T-cell (primary cell): ENCODE data around the gene RHOT2. TPM values are rescaled to one million over a fixed set of nuclear protein-coding genes. Genes with fewer than 3 reads are reported as not detected.
A peak's percentile ranks its signal among the peaks of the same experiment; 100 is the strongest.

Source experiments
- ATAC-seq, 4 experiments: fragments of 200-7000 bp in 3 of 4; fragments of 150-1000 bp in 1 of 4; cut with Tn5 transposase; replicated peaks in 1 of 4; 1 replicate in 3 of 4; 2 replicates in 1 of 4; pipeline ENCODE4 v1.10.0; 2021; ENCODE audit warnings: moderate library complexity in 3 of 4, mild to moderate bottlenecking in 2 of 4, moderate number of reproducible peaks in 1 of 4
- CTCF ChIA-PET, 2 donors: fragments of 300-600 bp; sonication (Branson Sonifier 250); formaldehyde crosslinking; loops; one replicate each; lab custom pipeline; 2022; ENCODE audit warnings: antibody characterized with exemption in 2 of 2; lab: Charles Lee
- POLR2A ChIA-PET, 2 donors: fragments of 300-600 bp; sonication (Branson Sonifier 250); formaldehyde crosslinking; loops; one replicate each; lab custom pipeline; 2022; ENCODE audit warnings: antibody characterized with exemption in 2 of 2; lab: Charles Lee
- DNase-seq, 35 experiments: peaks; one replicate each; pipeline versions ENCODE4 v3.0.0 to v3.0.0-alpha.2; 2013 to 2023
- H3K27ac ChIP-seq: one replicate; pipeline ENCODE4 v1.5.1; 2013; ENCODE audit warnings: low read length
- H3K27me3 ChIP-seq, 2 experiments: replicated peaks in 1 of 2; 1 replicate in 1 of 2; 2 replicates in 1 of 2; pipeline versions ENCODE4 v1.6.1 to v1.7.0; 2013; ENCODE audit warnings: low read length in 1 of 2, mixed read lengths in 1 of 2; ENCODE audit not compliant: control insufficient read depth in 2 of 2, insufficient read depth in 2 of 2; ENCODE audit errors: extremely low read depth in 1 of 2
- H3K36me3 ChIP-seq, 2 donors: 1 replicate in 1 of 2; 2 replicates in 1 of 2; pipeline versions ENCODE4 v1.6.1 to v1.7.0; 2013; ENCODE audit warnings: low read length in 1 of 2; ENCODE audit not compliant: control insufficient read depth in 2 of 2, insufficient read depth in 1 of 2; ENCODE audit errors: extremely low read depth in 1 of 2
- H3K4me1 ChIP-seq, 2 experiments: 1 replicate in 1 of 2; 2 replicates in 1 of 2; pipeline versions ENCODE4 v1.6.1 to v1.7.0; 2013; ENCODE audit warnings: low read length in 2 of 2, mixed read lengths in 1 of 2; ENCODE audit not compliant: insufficient read depth in 2 of 2, control insufficient read depth in 1 of 2; ENCODE audit errors: extremely low read depth in 1 of 2
- H3K4me3 ChIP-seq, 2 donors: 1 replicate in 1 of 2; 2 replicates in 1 of 2; pipeline versions ENCODE4 v1.5.1 to v1.7.0; 2013; ENCODE audit warnings: mild to moderate bottlenecking in 2 of 2, low read length in 1 of 2, moderate library complexity in 1 of 2; ENCODE audit not compliant: control insufficient read depth in 1 of 2; ENCODE audit errors: extremely low read depth in 1 of 2
- H3K9me3 ChIP-seq: 2 replicates; pipeline ENCODE4 v1.7.0; 2013
- H3K27ac Mint-ChIP-seq, 2 donors: one replicate each; pipeline ENCODE4 v1.8.0; 2020 to 2021; ENCODE audit warnings: mild to moderate bottlenecking in 2 of 2, mixed read lengths in 2 of 2
- H3K27me3 Mint-ChIP-seq, 2 donors: one replicate each; pipeline ENCODE4 v1.8.0; 2021 to 2022; ENCODE audit warnings: mixed read lengths in 2 of 2
- H3K36me3 Mint-ChIP-seq: one replicate; pipeline ENCODE4 v1.8.0; 2021; ENCODE audit warnings: mixed read lengths
- H3K4me1 Mint-ChIP-seq, 3 donors: one replicate each; pipeline ENCODE4 v1.8.0; 2020 to 2022; ENCODE audit warnings: mixed read lengths in 3 of 3, mild to moderate bottlenecking in 1 of 3
- H3K4me3 Mint-ChIP-seq, 3 donors: one replicate each; pipeline ENCODE4 v1.8.0; 2020 to 2022; ENCODE audit warnings: mild to moderate bottlenecking in 3 of 3, mixed read lengths in 3 of 3, moderate library complexity in 3 of 3
- H3K9me3 Mint-ChIP-seq, 3 donors: one replicate each; pipeline ENCODE4 v1.8.0; 2020 to 2022; ENCODE audit warnings: mixed read lengths in 3 of 3
- WGBS: methylation state at CpG from one replicate; pipeline ENCODE4 v1.1.5; 2013; ENCODE audit warnings: missing lambda C conversion rate; ENCODE audit not compliant: insufficient coverage; 5-methylcytosine and 5-hydroxymethylcytosine counted together
- total RNA-seq, 35 experiments: library from RNA in 6 of 35; stranded (reverse) in 6 of 35; fragments of 120-200 nt in 1 of 35; gene quantifications; one replicate each; pipeline versions ENCODE4 v1.2.1 to v1.2.4 and lab custom pipeline; 2013 to 2026

Gene RHOT2
- total RNA-seq, 5 donors from 2014 or later (not counting 1 experiment from before 2014, with no cell fraction given), result 181 to 320 (median 286) TPM

- no peaks in the 10 kb centered on the region for H3K27me3 ChIP-seq
- H3K27ac ChIP-seq, result peak within 1 kb of the TSS; percentile 78
- Mint-ChIP-seq H3K27ac (peak within 1 kb of the TSS; percentile 97 to 98), H3K36me3 (no peaks in the 10 kb centered on the region), H3K4me3 (peak within 1 kb of the TSS; percentile 94 to 99 (median 95)), H3K27me3 (peaks cover 0 to 3% of the 10 kb centered on the region in 2 donors), H3K9me3 (no peaks in the 10 kb centered on the region), H3K4me1 (peaks cover 7 to 8% (median 8%) of the 10 kb centered on the region in 3 donors)
- peak within 1 kb of the TSS; percentile 87 to 96 for H3K4me3 ChIP-seq
- ChIA-PET POLR2A (no interaction called here), CTCF (interaction anchor here in 1 of 2 donors (1.1 to 1.2 kb wide), 2 partner anchors 48 to 57 kb away, joined by 3 read pairs; no protein-coding TSS in a partner anchor)
- no peaks in the 10 kb centered on the region for H3K9me3 ChIP-seq
- DNase-seq (peak; percentile 87 to 96 (median 92)), ATAC-seq (peak; percentile 85 to 88 (median 87))
- peaks cover 9 to 40% of the 10 kb centered on the region in 2 experiments for H3K4me1 ChIP-seq
- H3K36me3 ChIP-seq, result peaks cover 5 to 9% of the 10 kb centered on the region in 2 donors
- under 1% methylated on average over 90 of the region's 91 CpGs for whole genome bisulfite sequencing
Observed at GRCh38 chr16:636206-637080, 31.5 kb upstream of the RHOT2 start, which contains the start of gene METTL26. Gene METTL26 (minus strand): TSS chr16:636305. CDS start chr16:636290, 15 bp downstream.

- CTCF ChIA-PET, result interaction anchor here in 1 of 2 donors (1.1 kb wide), 1 partner anchor 49 kb away, joined by 3 read pairs; no protein-coding TSS in a partner anchor
- POLR2A ChIA-PET, result no interaction called here
- Histone ChIP-seq H3K36me3 (peaks cover 5 to 9% of the 10 kb centered on the region in 2 donors), H3K27ac (no peak overlapping the region), H3K4me1 (peaks cover 9 to 42% of the 10 kb centered on the region in 2 experiments), H3K4me3 (peak overlapping the region; percentile 87 to 96), H3K9me3 (no peaks in the 10 kb centered on the region), H3K27me3 (no peaks in the 10 kb centered on the region)
- H3K27me3 Mint-ChIP-seq, result peaks cover 0 to 3% of the 10 kb centered on the region in 2 donors
- no peaks in the 10 kb centered on the region for H3K36me3 Mint-ChIP-seq
- peak; percentile 55 to 68 (median 64) for ATAC-seq
- peaks cover 7 to 8% (median 8%) of the 10 kb centered on the region in 3 donors for H3K4me1 Mint-ChIP-seq
- 31% methylated on average over 40 of the region's 53 CpGs for WGBS
- H3K27ac Mint-ChIP-seq, result peak overlapping the region in 1 of 2 donors; percentile 97
- H3K4me3 Mint-ChIP-seq, result peak overlapping the region; percentile 94 to 99 (median 95)
- DNase-seq, result peak in 32 of 35 experiments; percentile 29 to 90 (median 81)
- no peaks in the 10 kb centered on the region for H3K9me3 Mint-ChIP-seq
Observed at GRCh38 chr16:637081-638018, 30.6 kb upstream of the RHOT2 start.

DNA sequence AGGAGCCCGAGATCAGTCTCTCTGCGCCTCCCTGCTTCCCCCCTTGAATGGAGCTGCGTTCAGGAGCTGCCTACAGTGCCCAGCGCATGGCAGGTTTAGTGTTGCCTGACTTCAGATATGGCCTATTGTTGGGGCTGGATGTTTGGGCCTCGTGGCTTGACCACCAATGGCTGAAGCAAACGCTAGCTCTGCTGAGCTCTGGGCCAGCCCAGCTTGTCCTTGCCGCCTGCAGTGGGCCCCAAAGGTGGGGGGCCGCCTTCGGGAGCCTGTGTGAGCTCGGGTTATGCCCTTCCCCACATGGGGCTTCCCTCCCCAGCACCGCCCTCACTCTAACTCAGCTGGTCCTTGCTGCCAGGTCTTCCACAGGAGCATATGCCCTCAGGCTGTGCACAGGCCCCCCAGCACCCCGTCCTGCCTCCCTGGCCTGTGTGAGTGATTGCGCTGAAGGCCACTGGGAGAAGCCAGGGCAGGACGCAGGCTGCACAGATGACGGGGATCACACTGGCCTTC is 29.8 kb upstream of the RHOT2 start:
- H3K4me1 ChIP-seq, result peaks cover 9 to 49% of the 10 kb centered on the region in 2 experiments
- H3K4me1 Mint-ChIP-seq, result peaks cover 7 to 13% (median 13%) of the 10 kb centered on the region in 3 donors
- POLR2A ChIA-PET, result no interaction called here
- H3K4me3 ChIP-seq, result no peak overlapping the region
- 90% methylated on average over 11 of the region's 15 CpGs for WGBS
- H3K36me3 Mint-ChIP-seq, result no peaks in the 10 kb centered on the region
- H3K27me3 Mint-ChIP-seq, result peaks cover 0 to 3% of the 10 kb centered on the region in 2 donors
- H3K4me3 Mint-ChIP-seq, result peak overlapping the region; percentile 3 to 99 (median 34)
- H3K27ac Mint-ChIP-seq, result no peak overlapping the region
- H3K9me3 ChIP-seq, result no peaks in the 10 kb centered on the region
- ATAC-seq (no peak), DNase-seq (no peak)
- H3K36me3 ChIP-seq, result peaks cover 5 to 9% of the 10 kb centered on the region in 2 donors
- H3K27ac ChIP-seq, result no peak overlapping the region
- no peaks in the 10 kb centered on the region for H3K9me3 Mint-ChIP-seq
- H3K27me3 ChIP-seq, result no peaks in the 10 kb centered on the region
- CTCF ChIA-PET, result no interaction called here

DNA sequence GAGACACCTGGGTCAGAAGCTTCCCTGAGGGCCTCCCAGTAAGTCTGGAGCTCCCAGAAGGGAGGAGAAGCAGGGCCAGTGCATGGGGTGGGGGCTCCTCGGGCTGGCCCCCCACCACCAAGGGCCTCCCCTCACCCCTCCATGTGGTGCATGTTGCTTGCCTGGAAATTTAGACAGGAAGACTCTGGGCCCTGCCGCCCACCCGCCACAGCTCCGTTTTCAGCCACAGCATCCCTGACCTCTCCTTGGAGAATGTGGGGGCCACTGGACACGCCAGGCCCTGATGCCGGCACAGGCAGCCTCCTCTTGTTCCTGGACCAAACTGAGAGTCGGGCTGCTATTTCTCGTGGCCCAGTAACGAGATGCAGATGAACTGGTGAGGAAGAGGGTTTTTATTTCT is 29.1 kb upstream of the RHOT2 start:
- peaks cover 9 to 51% of the 10 kb centered on the region in 2 experiments for H3K4me1 ChIP-seq
- H3K9me3 ChIP-seq, result no peaks in the 10 kb centered on the region
- H3K36me3 ChIP-seq, result peaks cover 5% of the 10 kb centered on the region in 2 donors
- DNase-seq, result no peak
- CTCF ChIA-PET, result no interaction called here
- Mint-ChIP-seq H3K27me3 (peaks cover 0 to 3% of the 10 kb centered on the region in 2 donors), H3K36me3 (no peaks in the 10 kb centered on the region), H3K4me3 (no peak overlapping the region), H3K9me3 (no peaks in the 10 kb centered on the region), H3K27ac (no peak overlapping the region), H3K4me1 (peaks cover 8 to 17% (median 16%) of the 10 kb centered on the region in 3 donors)
- POLR2A ChIA-PET, result no interaction called here
- H3K4me3 ChIP-seq, result no peak overlapping the region
- ATAC-seq, result no peak
- no peak overlapping the region for H3K27ac ChIP-seq
- H3K27me3 ChIP-seq, result no peaks in the 10 kb centered on the region
- WGBS, result 98% methylated on average over 4 of the region's 9 CpGs

- Mint-ChIP-seq H3K27me3 (peaks cover 0 to 3% of the 10 kb centered on the region in 2 donors), H3K4me3 (peak overlapping the region in 1 of 3 donors; percentile 57), H3K4me1 (peaks cover 15 to 23% (median 16%) of the 10 kb centered on the region in 3 donors), H3K27ac (no peak overlapping the region), H3K9me3 (no peaks in the 10 kb centered on the region), H3K36me3 (no peaks in the 10 kb centered on the region)
- POLR2A ChIA-PET, result no interaction called here
- H3K9me3 ChIP-seq, result no peaks in the 10 kb centered on the region
- no peak overlapping the region for H3K27ac ChIP-seq
- DNase-seq (no peak), ATAC-seq (no peak)
- H3K4me1 ChIP-seq, result peaks cover 4 to 37% of the 10 kb centered on the region in 2 experiments
- 100% methylated on average over 2 of the region's 5 CpGs for WGBS
- no peaks in the 10 kb centered on the region for H3K36me3 ChIP-seq
- H3K27me3 ChIP-seq, result no peaks in the 10 kb centered on the region
- CTCF ChIA-PET, result no interaction called here
- H3K4me3 ChIP-seq, result no peak overlapping the region
Observed at GRCh38 chr16:640614-641013, 27.3 kb upstream of the RHOT2 start.
